ENCODE results near the gene CAVIN4. TPM values are rescaled to one million over a fixed set of nuclear protein-coding genes. Genes with fewer than 3 reads are reported as not detected.

CAVIN4 gene
- total RNA-seq, 2 experiments from 2014 or later = 0.07 TPM

DNA sequence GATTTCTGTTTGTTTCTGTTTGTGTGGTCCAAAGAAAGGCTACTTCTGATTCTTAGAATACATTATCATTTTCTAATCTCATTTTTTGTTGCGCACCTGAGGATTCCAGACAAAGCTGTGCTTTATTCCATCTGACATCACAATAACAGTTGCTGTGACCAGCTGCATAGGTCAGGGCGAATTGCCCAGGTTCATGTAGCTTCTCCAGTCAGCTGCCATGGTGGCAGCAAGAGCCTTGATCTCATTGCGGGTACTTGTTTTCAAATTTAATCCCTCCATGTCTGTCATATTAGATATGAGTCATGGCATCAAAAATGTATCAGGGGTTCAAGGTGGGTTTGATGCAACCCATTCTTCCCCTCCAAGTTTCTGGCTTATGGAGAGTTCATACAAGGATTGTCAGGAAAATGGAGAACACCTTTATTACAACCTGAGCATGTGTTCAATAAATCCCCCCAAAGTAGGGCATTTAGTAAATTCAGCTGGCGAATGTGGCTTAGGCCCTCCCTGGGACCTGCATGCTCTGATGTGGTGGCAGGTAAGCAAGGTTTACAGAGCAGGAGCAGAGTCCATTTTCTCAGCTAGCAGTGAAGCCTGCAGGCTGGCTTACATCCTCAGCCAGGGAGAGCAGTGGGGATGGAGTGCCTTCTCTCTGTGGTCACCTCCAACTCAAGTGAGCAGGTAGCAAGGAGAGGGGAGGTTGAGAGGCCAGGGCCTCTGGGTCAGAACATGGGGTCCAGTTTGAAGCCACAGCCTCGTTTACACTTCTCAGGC lies 13.9 kb downstream of the CAVIN4 start:
- intact Hi-C loops (cut with micrococcal nuclease) = loop anchor here (10.0 kb wide), 4 partner anchors 267 to 1407 kb away; partner anchors contain the start of gene NR4A3
- no peak overlapping the region for H3K27ac Mint-ChIP-seq
- ChIA-PET CTCF (interaction anchor here (1.6 kb wide), 1 partner anchor 10 kb away, joined by 5 read pairs; no protein-coding TSS in a partner anchor), POLR2A (no interaction called here)
- no peak for DNase-seq
- no peaks in the 10 kb centered on the region for H3K4me1 Mint-ChIP-seq (ENCODE audit: low read depth)
- no peaks in the 10 kb centered on the region for H3K9me3 Mint-ChIP-seq
- no peaks in the 10 kb centered on the region for H3K27me3 Mint-ChIP-seq
- H3K4me3 Mint-ChIP-seq = no peak overlapping the region
- H3K36me3 Mint-ChIP-seq = no peaks in the 10 kb centered on the region

DNA sequence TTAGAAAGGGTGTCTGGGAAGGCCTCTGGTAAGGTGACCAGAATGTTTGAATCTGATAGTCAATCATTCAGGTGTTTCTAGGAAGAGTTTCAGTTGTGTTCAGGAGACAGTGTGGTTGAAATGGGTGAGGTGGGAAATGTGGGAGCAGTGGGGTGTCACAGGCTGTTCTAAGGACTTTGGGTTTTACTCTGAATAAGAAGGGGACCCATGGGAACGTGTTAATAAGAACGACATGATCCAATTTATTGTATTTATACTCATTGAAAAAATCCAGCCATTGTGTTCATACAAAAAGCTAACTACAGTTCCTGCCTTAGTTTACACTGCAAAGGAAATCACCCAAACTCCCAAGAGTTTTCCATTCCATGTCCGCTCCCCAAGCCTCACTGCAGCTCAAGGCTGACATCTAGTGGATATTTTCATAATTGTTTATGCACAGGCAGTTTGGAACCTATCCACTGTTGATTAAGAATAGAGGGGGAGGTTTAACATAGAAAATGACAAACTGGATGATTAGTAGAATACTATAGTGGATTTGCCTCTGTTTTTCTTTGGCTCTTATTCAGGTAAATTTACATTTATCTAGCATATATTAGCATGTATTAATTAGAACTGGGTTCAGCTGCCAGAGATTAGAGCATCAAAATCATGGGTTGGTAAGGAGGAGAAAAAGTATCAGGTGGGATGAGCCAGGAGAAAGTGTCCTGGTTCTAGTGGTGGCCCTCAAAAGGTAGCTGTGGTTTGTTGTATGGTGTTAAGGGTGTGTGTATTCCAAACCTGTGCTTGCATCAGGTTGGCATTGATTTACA lies 17.7 kb downstream of the CAVIN4 start:
- H3K4me1 Mint-ChIP-seq (ENCODE audit: low read depth) = peaks cover 20% of the 10 kb centered on the region
- DNase-seq = peak; percentile 22
- no peaks in the 10 kb centered on the region for H3K9me3 Mint-ChIP-seq
- H3K27ac Mint-ChIP-seq = no peak overlapping the region
- CTCF ChIA-PET = interaction anchor here (0.6 to 2.4 kb wide), 20 partner anchors 9 to 716 kb away, joined by 3 to 13 read pairs (median 4); partner anchors contain the start of gene TEX10
- no peaks in the 10 kb centered on the region for H3K27me3 Mint-ChIP-seq
- intact Hi-C loops (cut with micrococcal nuclease) = loop anchor here (1.0 to 10.0 kb wide), 12 partner anchors 90 to 1411 kb away; partner anchors contain the start of genes ERP44, INVS, MRPL50 and NR4A3
- H3K36me3 Mint-ChIP-seq = no peaks in the 10 kb centered on the region
- POLR2A ChIA-PET = no interaction called here
- no peak overlapping the region for H3K4me3 Mint-ChIP-seq

DNA sequence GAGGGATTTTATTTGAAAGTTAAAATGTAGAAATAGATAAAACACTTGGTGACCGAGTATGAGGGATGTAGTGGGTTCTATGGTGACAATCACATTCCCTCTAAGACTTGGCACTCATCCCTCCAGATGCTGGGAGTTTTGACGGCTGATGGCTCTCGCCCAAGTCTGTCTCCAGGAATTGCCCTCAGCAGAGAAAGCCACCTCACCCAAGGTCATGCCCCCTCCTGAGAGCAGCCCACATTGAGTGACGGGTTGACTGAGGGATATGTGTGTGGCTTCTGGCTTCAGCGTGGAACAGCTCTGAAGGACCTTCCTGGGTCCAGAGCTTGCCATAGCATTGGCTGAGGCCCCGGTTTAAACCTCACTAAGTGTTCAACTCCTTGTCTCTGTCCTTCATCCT lies 19.4 kb downstream of the CAVIN4 start:
- intact Hi-C loops (cut with micrococcal nuclease) = loop anchor here (5.0 to 10.0 kb wide), 9 partner anchors 160 to 1412 kb away; partner anchors contain the start of genes ERP44, INVS, MRPL50 and NR4A3
- DNase-seq = no peak
- ChIA-PET POLR2A (no interaction called here), CTCF (interaction anchor here (0.9 to 2.4 kb wide), 6 partner anchors 13 to 715 kb away, joined by 3 to 13 read pairs (median 4); partner anchors contain the start of gene TEX10)
- H3K27me3 Mint-ChIP-seq = no peaks in the 10 kb centered on the region
- H3K9me3 Mint-ChIP-seq = no peaks in the 10 kb centered on the region
- H3K4me1 Mint-ChIP-seq (ENCODE audit: low read depth) = peaks cover 20% of the 10 kb centered on the region
- H3K27ac Mint-ChIP-seq = no peak overlapping the region
- H3K4me3 Mint-ChIP-seq = no peak overlapping the region
- no peaks in the 10 kb centered on the region for H3K36me3 Mint-ChIP-seq

DNA sequence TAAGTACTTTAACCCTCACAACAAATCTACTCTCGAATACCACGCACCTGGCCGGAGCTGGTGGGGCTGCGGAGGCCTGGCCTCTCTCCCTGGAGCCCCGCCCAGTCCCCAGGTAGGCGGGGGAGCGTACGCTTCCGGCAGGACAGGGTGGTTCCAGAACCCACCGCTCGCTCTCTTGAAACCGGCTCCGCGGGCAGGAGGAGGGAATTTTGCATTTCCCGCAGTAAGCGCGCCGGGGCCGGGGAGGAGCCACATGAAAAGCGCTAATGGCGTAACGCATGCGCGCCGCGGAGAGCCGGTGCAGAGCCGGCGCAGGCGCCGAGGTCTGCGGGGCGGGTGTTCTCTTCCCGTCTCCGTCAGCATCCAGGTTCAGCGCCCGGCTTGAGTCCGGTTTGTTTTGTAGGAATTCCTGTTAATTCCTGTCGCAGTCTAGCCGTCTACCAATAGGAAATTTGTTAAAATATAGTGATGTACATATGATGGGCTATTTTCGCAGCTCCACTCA lies 20.8 kb downstream of the CAVIN4 start:
- ChIA-PET POLR2A (no interaction called here), CTCF (interaction anchor here (0.6 to 1.9 kb wide), 4 partner anchors 14 to 713 kb away, joined by 3 to 5 read pairs (median 4); no protein-coding TSS in a partner anchor)
- no peaks in the 10 kb centered on the region for H3K9me3 Mint-ChIP-seq
- H3K27ac Mint-ChIP-seq = no peak overlapping the region
- no peaks in the 10 kb centered on the region for H3K27me3 Mint-ChIP-seq
- intact Hi-C loops (cut with micrococcal nuclease) = loop anchor here (5.0 to 10.0 kb wide), 9 partner anchors 161 to 1414 kb away; partner anchors contain the start of genes ERP44, INVS, MRPL50 and NR4A3
- DNase-seq = peak; percentile 86
- peak overlapping the region; percentile 68 for H3K4me3 Mint-ChIP-seq
- H3K36me3 Mint-ChIP-seq = no peaks in the 10 kb centered on the region
- H3K4me1 Mint-ChIP-seq (ENCODE audit: low read depth) = peaks cover 20% of the 10 kb centered on the region

DNA sequence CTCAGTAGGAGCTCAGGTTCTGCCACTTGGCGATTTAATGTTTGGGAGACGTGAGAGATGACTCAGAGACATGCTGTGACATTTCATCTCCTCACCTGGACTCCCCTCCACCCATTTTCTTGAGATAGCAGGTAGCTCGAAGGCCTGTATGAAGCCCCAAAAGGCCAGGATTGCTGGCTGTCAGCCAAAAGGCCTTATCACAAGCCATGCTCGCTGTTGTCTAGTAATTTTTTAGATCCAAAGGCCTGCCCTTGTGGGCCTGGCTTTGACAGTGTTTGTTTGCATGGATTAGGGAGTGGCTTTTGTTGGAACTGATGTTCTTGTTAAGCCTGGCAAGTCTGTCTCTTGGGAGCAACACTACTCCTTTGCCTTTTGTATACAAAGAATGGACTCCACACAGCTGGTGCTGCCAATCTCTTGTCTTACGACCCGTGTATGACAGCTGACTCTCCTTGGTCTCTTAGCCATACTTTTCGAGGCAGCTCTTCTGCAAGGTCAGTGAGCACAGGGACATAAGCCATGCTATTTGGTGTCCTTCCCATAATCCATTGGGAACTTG lies 22.7 kb downstream of the CAVIN4 start:
- intact Hi-C loops (cut with micrococcal nuclease) = loop anchor here (1.0 to 5.0 kb wide), 3 partner anchors 102 to 787 kb away; partner anchors contain the start of gene BAAT
- no peak for DNase-seq
- ChIA-PET CTCF (interaction anchor here (0.9 to 3.0 kb wide), 8 partner anchors 10 to 711 kb away, joined by 3 to 34 read pairs (median 4); no protein-coding TSS in a partner anchor), POLR2A (no interaction called here)
- Mint-ChIP-seq H3K27me3 (no peaks in the 10 kb centered on the region), H3K36me3 (no peaks in the 10 kb centered on the region), H3K27ac (no peak overlapping the region), H3K4me1 (ENCODE audit: low read depth) (peaks cover 20% of the 10 kb centered on the region), H3K9me3 (no peaks in the 10 kb centered on the region), H3K4me3 (no peak overlapping the region)

DNA sequence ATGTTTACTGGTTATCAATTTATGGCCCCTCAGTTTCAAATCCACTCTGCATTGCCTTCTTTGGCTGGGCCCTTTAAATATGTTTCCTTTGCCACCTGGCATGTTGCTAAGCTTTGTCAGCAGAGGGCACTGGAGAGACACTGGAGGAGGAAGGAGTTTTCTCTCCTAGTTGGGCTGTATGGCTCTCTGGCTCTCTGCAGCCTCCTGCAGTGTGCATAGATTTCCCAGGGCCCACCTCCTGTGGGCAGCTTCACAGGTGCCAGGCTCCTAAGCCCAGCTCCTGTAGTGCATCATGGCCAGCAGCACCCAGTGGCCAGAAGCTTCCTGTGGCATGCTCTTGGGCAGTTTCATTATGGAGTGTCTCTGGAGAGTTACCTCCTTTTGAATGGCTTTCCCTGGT lies 23.3 kb downstream of the CAVIN4 start:
- H3K27ac Mint-ChIP-seq = no peak overlapping the region
- H3K27me3 Mint-ChIP-seq = no peaks in the 10 kb centered on the region
- no peaks in the 10 kb centered on the region for H3K9me3 Mint-ChIP-seq
- intact Hi-C loops (cut with micrococcal nuclease) = loop anchor here (1.0 to 5.0 kb wide), 3 partner anchors 101 to 786 kb away; partner anchors contain the start of gene BAAT
- POLR2A ChIA-PET = no interaction called here
- H3K36me3 Mint-ChIP-seq = no peaks in the 10 kb centered on the region
- H3K4me3 Mint-ChIP-seq = no peak overlapping the region
- H3K4me1 Mint-ChIP-seq (ENCODE audit: low read depth) = peaks cover 20% of the 10 kb centered on the region
- DNase-seq = peak; percentile 57
- CTCF ChIA-PET = interaction anchor here (0.9 to 3.0 kb wide), 13 partner anchors 9 to 711 kb away, joined by 3 to 34 read pairs (median 3); partner anchors contain the start of gene TMEFF1

DNA sequence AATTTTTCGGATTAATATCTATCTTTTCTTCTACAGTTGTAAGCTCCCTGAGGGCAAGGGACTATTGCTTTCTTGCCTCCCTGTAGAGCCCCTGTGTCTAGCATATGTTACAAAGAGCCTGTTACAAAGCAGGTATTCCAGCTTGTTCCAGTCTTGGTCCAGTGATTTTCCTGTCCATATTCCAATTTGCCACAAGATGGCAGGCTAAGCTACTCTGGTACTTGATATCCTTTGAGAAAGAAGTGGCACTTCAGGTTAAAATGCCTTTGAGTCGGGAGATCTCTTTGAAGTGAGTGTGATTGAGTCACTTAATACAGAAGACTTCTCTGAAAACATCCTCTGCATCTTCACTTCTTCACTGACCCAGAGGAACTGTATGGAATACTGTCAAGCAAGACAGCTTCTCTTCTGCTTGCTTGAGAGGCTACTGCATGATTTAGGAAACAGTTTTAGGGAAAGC lies 24.5 kb downstream of the CAVIN4 start:
- no peaks in the 10 kb centered on the region for H3K9me3 Mint-ChIP-seq
- no peak overlapping the region for H3K27ac Mint-ChIP-seq
- CTCF ChIA-PET = interaction anchor here (0.8 to 3.0 kb wide), 16 partner anchors 8 to 710 kb away, joined by 3 to 34 read pairs (median 4); partner anchors contain the start of genes CAVIN4 and TMEFF1
- no peak overlapping the region for H3K4me3 Mint-ChIP-seq
- H3K4me1 Mint-ChIP-seq (ENCODE audit: low read depth) = peaks cover 20% of the 10 kb centered on the region
- no peaks in the 10 kb centered on the region for H3K27me3 Mint-ChIP-seq
- intact Hi-C loops (cut with micrococcal nuclease) = loop anchor here (5.0 kb wide), 2 partner anchors 100 to 785 kb away; partner anchors contain the start of gene BAAT
- POLR2A ChIA-PET = no interaction called here
- DNase-seq = no peak
- no peaks in the 10 kb centered on the region for H3K36me3 Mint-ChIP-seq

DNA sequence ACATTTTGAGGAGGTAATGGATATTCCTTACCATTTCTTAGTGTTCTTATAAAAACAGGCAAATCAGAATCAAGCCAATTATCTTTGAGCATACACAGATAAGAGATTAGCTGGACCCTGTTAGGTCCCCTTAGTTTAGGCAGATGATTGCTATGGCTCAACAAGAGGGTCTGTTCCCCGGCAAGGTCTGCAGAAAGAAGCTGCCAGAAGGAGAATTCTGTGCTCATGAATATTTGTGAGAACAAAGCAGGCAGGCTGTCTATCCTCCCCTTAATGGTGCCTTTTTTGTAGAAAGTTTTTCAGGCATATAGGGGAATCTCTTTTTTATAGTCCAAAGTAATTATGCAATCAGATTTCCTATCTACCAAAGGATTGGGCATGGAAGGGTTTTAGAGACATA lies 27.5 kb downstream of the CAVIN4 start:
- intact Hi-C loops (cut with micrococcal nuclease) = no loop called here
- CTCF ChIA-PET = no interaction called here
- DNase-seq = no peak
- Mint-ChIP-seq H3K9me3 (no peaks in the 10 kb centered on the region), H3K36me3 (no peaks in the 10 kb centered on the region), H3K27ac (no peak overlapping the region), H3K27me3 (no peaks in the 10 kb centered on the region), H3K4me1 (ENCODE audit: low read depth) (no peaks in the 10 kb centered on the region), H3K4me3 (no peak overlapping the region)
- POLR2A ChIA-PET = no interaction called here

DNA sequence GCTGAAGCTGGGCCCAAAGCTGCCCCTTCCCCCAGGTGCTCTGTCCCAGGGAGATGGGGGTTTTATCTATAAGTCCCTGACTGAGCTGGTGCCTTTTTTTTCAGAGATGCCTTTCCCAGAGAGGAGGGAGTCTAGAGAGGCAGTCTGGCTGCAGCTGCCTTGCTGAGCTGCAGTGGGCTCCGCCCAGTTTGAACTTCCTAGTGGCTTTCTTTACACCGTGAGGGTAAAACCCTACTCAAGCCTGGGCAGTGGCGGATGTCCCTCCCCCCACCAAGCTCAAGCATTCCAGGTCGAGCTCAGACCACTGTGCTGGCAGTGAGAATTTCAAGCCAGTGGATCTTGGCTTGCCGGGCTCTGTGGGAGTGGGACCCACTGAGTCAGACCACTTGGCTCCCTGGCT lies 41.3 kb downstream of the CAVIN4 start:
- Mint-ChIP-seq H3K36me3 (peaks cover 4% of the 10 kb centered on the region), H3K4me1 (ENCODE audit: low read depth) (no peaks in the 10 kb centered on the region), H3K27me3 (peaks cover 9% of the 10 kb centered on the region), H3K27ac (no peak overlapping the region), H3K4me3 (no peak overlapping the region), H3K9me3 (peaks cover 23% of the 10 kb centered on the region)
- POLR2A ChIA-PET = no interaction called here
- DNase-seq = no peak
- intact Hi-C loops (cut with micrococcal nuclease) = no loop called here
- CTCF ChIA-PET = interaction anchor here (0.7 kb wide), 1 partner anchor 23 kb away, joined by 3 read pairs; no protein-coding TSS in a partner anchor

DNA sequence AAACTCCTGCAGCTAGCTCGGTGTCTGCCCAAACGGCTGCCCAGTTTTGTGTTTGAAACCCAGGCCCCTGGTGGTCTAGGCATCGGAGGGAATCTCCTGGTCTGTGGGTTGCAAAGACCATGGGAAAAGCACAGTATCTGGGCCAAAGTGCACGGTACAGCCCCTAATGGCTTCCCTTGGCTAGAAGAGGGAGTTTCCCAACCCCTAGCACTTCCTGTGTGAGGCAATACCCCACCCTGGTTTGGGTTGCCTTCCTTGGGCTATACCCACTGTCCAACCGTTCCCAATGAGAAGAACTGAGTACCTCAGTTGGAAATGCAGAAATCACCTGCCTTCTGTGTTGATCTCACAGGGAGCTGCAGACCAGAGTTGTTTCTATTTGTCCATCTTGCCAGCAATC lies 41.8 kb downstream of the CAVIN4 start:
- Mint-ChIP-seq H3K27ac (no peak overlapping the region), H3K4me3 (no peak overlapping the region), H3K4me1 (ENCODE audit: low read depth) (no peaks in the 10 kb centered on the region), H3K27me3 (peaks cover 9% of the 10 kb centered on the region), H3K9me3 (peaks cover 23% of the 10 kb centered on the region), H3K36me3 (peaks cover 4% of the 10 kb centered on the region)
- CTCF ChIA-PET = interaction anchor here (0.7 kb wide), 1 partner anchor 24 kb away, joined by 3 read pairs; no protein-coding TSS in a partner anchor
- POLR2A ChIA-PET = no interaction called here
- intact Hi-C loops (cut with micrococcal nuclease) = no loop called here
- no peak for DNase-seq

DNA sequence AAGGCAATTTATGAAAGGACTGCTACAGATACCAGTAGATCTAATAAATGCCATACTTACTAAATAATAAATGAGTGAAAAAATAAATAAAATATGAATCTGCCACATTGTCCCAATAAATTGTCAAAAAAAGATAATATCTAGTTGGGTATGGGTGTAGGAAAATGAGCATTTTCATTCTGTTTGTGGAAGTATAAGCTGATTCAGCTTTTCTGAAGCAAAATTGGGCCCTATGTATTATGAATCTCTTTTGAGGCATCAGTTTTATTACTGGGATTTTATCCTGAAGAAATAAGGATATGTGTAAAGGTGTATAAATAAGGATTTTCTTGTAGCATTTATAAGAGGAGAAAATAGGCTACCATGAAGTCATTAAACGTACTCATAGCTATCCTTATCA lies 46.1 kb downstream of the CAVIN4 start:
- intact Hi-C loops (cut with micrococcal nuclease) = no loop called here
- H3K9me3 Mint-ChIP-seq = peaks cover 7% of the 10 kb centered on the region
- CTCF ChIA-PET = no interaction called here

More for the DNA sequence above, 46.1 kb downstream of the CAVIN4 start:
- POLR2A ChIA-PET = no interaction called here
- H3K27ac Mint-ChIP-seq = no peak overlapping the region
- no peak for DNase-seq
- H3K4me1 Mint-ChIP-seq (ENCODE audit: low read depth) = no peaks in the 10 kb centered on the region
- no peaks in the 10 kb centered on the region for H3K36me3 Mint-ChIP-seq
- H3K4me3 Mint-ChIP-seq = no peak overlapping the region
- no peaks in the 10 kb centered on the region for H3K27me3 Mint-ChIP-seq
